GM12878 (cell line): Measurements from ENCODE around the gene JMJD4. TPM values are rescaled to one million over a fixed set of nuclear protein-coding genes. Genes with fewer than 3 reads are reported as not detected.

Source experiments
- ATAC-seq: fragments of 200-7000 bp; cut with Tn5 transposase; 3 replicates; pipeline ENCODE4 v1.9.1; 2020; ENCODE audit warnings: mild to moderate bottlenecking, moderate library complexity
- BruUV-seq: library from RNA; stranded (reverse); fragments of 400-500 nt; replicated peaks from 2 replicates; lab custom pipeline; 2021; lab: Mats Ljungman, UMichigan
- CTCF ChIA-PET: fragments of 300-600 bp; sonication (Branson Sonifier 250); formaldehyde crosslinking; extraction: SDS; loops from one replicate; lab custom pipeline; 2021; ENCODE audit warnings: inconsistent platforms; lab: Yijun Ruan, JAX
- POLR2A ChIA-PET: fragments of 350-600 bp; formaldehyde crosslinking; extraction: SDS; loops from one replicate; lab custom pipeline; 2021; ENCODE audit warnings: inconsistent platforms; lab: Charles Lee
- RAD21 ChIA-PET: fragments of 300-600 bp; sonication (Branson Sonifier 250); formaldehyde crosslinking; loops from one replicate; lab custom pipeline; 2023; ENCODE audit warnings: antibody characterized with exemption; ENCODE audit not compliant: unreplicated experiment; lab: Charles Lee
- SMC1A ChIA-PET: fragments of 300-600 bp; sonication (Branson Sonifier 250); formaldehyde crosslinking; loops from one replicate; lab custom pipeline; 2023; ENCODE audit not compliant: unreplicated experiment, uncharacterized antibody; lab: Charles Lee
- DNase-seq: peaks from one replicate; pipeline ENCODE4 v3.0.0-alpha.2; 2011; ENCODE audit warnings: low read depth, low spot score
- FAIRE-seq: peaks from 3 replicates; lab custom pipeline; 2011; peaks lifted over from hg19 to GRCh38; lab: Jason Lieb, UNC
- H2AFZ ChIP-seq: 2 replicates; pipeline ENCODE4 v1.6.0; 2011; ENCODE audit warnings: low read depth, low read length, control low read depth; ENCODE audit not compliant: control insufficient read depth
- H3K27ac ChIP-seq: 2 replicates; pipeline ENCODE4 v1.5.1; 2011; ENCODE audit warnings: control low read depth; ENCODE audit not compliant: control insufficient read depth, insufficient read depth
- H3K27me3 ChIP-seq, 2 experiments: replicated peaks in 1 of 2; 2 replicates each; pipeline versions ENCODE4 v1.6.0 to v1.6.1; 2011; ENCODE audit warnings: low read length in 1 of 2; ENCODE audit not compliant: control insufficient read depth in 2 of 2, insufficient read depth in 2 of 2
- H3K36me3 ChIP-seq, 2 experiments: 2 replicates each; pipeline ENCODE4 v1.5.1; 2011; ENCODE audit warnings: low read length in 1 of 2; ENCODE audit not compliant: control insufficient read depth in 2 of 2, insufficient read depth in 2 of 2
- H3K4me1 ChIP-seq: 2 replicates; pipeline ENCODE4 v1.6.1; 2011; ENCODE audit warnings: mild to moderate bottlenecking, low read length, moderate library complexity, mixed read lengths; ENCODE audit not compliant: control insufficient read depth, insufficient read depth
- H3K4me2 ChIP-seq: 2 replicates; pipeline ENCODE4 v1.6.0; 2011; ENCODE audit warnings: control low read depth; ENCODE audit not compliant: control insufficient read depth, insufficient read depth
- H3K4me3 ChIP-seq: fragments of 200-600 bp; sonication (generic); 2 replicates; pipeline ENCODE4 v1.5.1; 2016
- H3K79me2 ChIP-seq: 2 replicates; pipeline ENCODE4 v1.6.0; 2011; ENCODE audit warnings: low read length; ENCODE audit not compliant: control insufficient read depth, insufficient read depth
- H3K9ac ChIP-seq: 2 replicates; pipeline ENCODE4 v1.8.0; 2011; ENCODE audit warnings: low read length, control low read depth, mixed read lengths; ENCODE audit not compliant: control insufficient read depth, insufficient read depth
- H3K9me3 ChIP-seq: replicated peaks from 3 replicates; pipeline ENCODE4 v1.5.1; 2011; ENCODE audit warnings: mild to moderate bottlenecking, low read length; ENCODE audit not compliant: control insufficient read depth, insufficient read depth
- H4K20me1 ChIP-seq: 2 replicates; pipeline ENCODE4 v1.6.0; 2011; ENCODE audit not compliant: control insufficient read depth, insufficient read depth
- E2F4 ChIP-seq: IDR thresholded peaks from 2 replicates; pipeline ENCODE4 v1.6.1; 2012; ENCODE audit warnings: low read depth, low read length, improper control_type of control experiment
- FOXM1 ChIP-seq: IDR thresholded peaks from 2 replicates; pipeline ENCODE4 v1.6.1; 2012; ENCODE audit warnings: low read depth, mild to moderate bottlenecking, inconsistent platforms, low read length, moderate library complexity
- GABPA ChIP-seq: IDR thresholded peaks from 2 replicates; pipeline ENCODE4 v1.6.1; 2014; ENCODE audit warnings: antibody characterized with exemption, low read depth, mild to moderate bottlenecking, inconsistent platforms
- MYB ChIP-seq: fragments of 150-350 bp; IDR thresholded peaks from 2 replicates; pipeline ENCODE4 v1.6.1; 2014; ENCODE audit warnings: mild to moderate bottlenecking, low read depth, low read length, borderline replicate concordance
- NR2C1 ChIP-seq: fragments of 450-650 bp; IDR thresholded peaks from 2 replicates; pipeline ENCODE4 v1.6.1; 2017; ENCODE audit warnings: antibody characterized with exemption, mild to moderate bottlenecking, moderate library complexity
- NR2F1 ChIP-seq: fragments of 450-650 bp; conservative IDR thresholded peaks from 2 replicates; pipeline ENCODE4 v1.6.1; 2017; ENCODE audit warnings: mild to moderate bottlenecking
- SIX5 ChIP-seq: IDR thresholded peaks from 2 replicates; pipeline ENCODE4 v1.6.1; 2011; ENCODE audit warnings: mild to moderate bottlenecking, low read depth, low read length, moderate library complexity; ENCODE audit not compliant: severe bottlenecking
- SMAD1 ChIP-seq: fragments of 450-650 bp; IDR thresholded peaks from 2 replicates; pipeline ENCODE4 v1.6.1; 2018; ENCODE audit warnings: mild to moderate bottlenecking, low read depth; ENCODE audit not compliant: partially characterized antibody
- ZNF217 ChIP-seq: fragments of 450-650 bp; IDR thresholded peaks from 2 replicates; pipeline ENCODE4 v1.6.1; 2017; ENCODE audit warnings: antibody characterized with exemption, mild to moderate bottlenecking
- ZNF622 ChIP-seq: fragments of 450-650 bp; IDR thresholded peaks from 2 replicates; pipeline ENCODE4 v1.6.1; 2017; ENCODE audit warnings: mild to moderate bottlenecking, inconsistent platforms
- WGBS: methylation state at CpG from one replicate; pipeline ENCODE4 v1.1.6; 2016; ENCODE audit warnings: low lambda C conversion rate; ENCODE audit not compliant: insufficient replicate concordance, insufficient coverage; ENCODE audit errors: missing lambda C conversion rate; 5-methylcytosine and 5-hydroxymethylcytosine counted together
- in situ Hi-C: fragments of 300-500 bp; cut with MboI; formaldehyde crosslinking; loops from 9 replicates; pipeline ENCODE4 v1.14.3; 2018; ENCODE audit warnings: mixed read lengths
- intact Hi-C: fragments of 100-400 bp; cut with micrococcal nuclease; formaldehyde crosslinking; loops from one replicate; pipeline ENCODE4 v1.14.2; 2022; ENCODE audit not compliant: unreplicated experiment
- polyA plus RNA-seq, 11 experiments: library from polyadenylated mRNA; depleted of rRNA in 4 of 11; unstranded in 6 of 11; stranded (reverse) in 5 of 11; fragments of >200 nt; fragmentation: Nextera tagmentation in 4 of 11; fragmentation: Illumina TruSeq in 1 of 11; extraction: Ambion mirVana in 4 of 11; extraction: Trizol in 1 of 11; gene quantifications; 1 replicate in 1 of 11; 2 replicates in 10 of 11; pipeline versions ENCODE4 v1.2.1 to v1.2.3, GENCODE V29; 2011 to 2016; ENCODE audit warnings: inconsistent platforms in 2 of 11, missing spikeins in 2 of 11, low read depth in 1 of 11
- total RNA-seq, 4 experiments: library from RNA; depleted of rRNA in 3 of 4; stranded (reverse); fragments of >200 nt in 3 of 4; fragmentation: Illumina TruSeq in 1 of 4; extraction: Trizol in 1 of 4; gene quantifications; 2 replicates each; pipeline versions ENCODE4 v1.2.1 to v1.2.3, GENCODE V29; 2013 to 2021
- TF ChIP-seq, protein P1 (sequence below): fragments of 450-650 bp; IDR thresholded peaks from 2 replicates; pipeline ENCODE4 v1.6.1; 2016; ENCODE audit warnings: mild to moderate bottlenecking
- TF ChIP-seq, protein P2 (sequence below): fragments of 450-650 bp; formaldehyde crosslinking; IDR thresholded peaks from 2 replicates; pipeline ENCODE4 v1.5.0; 2022; ENCODE audit warnings: mild to moderate bottlenecking, missing genetic modification characterization

Gene JMJD4
- total and polyA plus RNA-seq, 10 of the 15 experiments (the other 5 are each of a cell fraction or from before 2014, with no cell fraction given): 0.89 to 38.3 (median 18.4) TPM

- Histone ChIP-seq H3K27me3 (no peaks in the 10 kb centered on the region), H2AFZ (no peak overlapping the region), H3K9me3 (no peaks in the 10 kb centered on the region), H3K9ac (no peak overlapping the region), H3K79me2 (peaks cover 9% of the 10 kb centered on the region), H3K4me1 (no peaks in the 10 kb centered on the region), H3K4me3 (no peak overlapping the region), H3K27ac (no peak overlapping the region), H4K20me1 (no peaks in the 10 kb centered on the region), H3K4me2 (no peak overlapping the region), H3K36me3 (no peaks in the 10 kb centered on the region)
- SMC1A ChIA-PET: no interaction called here
- TF ChIP-seq MYB: no peak
- TF ChIP-seq ZNF217: no peak
- TF ChIP-seq ZNF622: no peak
- no peak for TF ChIP-seq E2F4
- TF ChIP-seq GABPA: no peak
- no peak for DNase-seq
- 94% methylated on average over 16 of the region's 17 CpGs for WGBS
- intact Hi-C loops: no loop called here
- CTCF ChIA-PET: no interaction called here
- ATAC-seq: no peak
- BruUV-seq: no TSS peak
- RAD21 ChIA-PET: no interaction called here
- FAIRE-seq: no peak
- POLR2A ChIA-PET: no interaction called here
- in situ Hi-C loops: no loop called here
Observed at GRCh38 chr1:227741166-227741870, 6.2 kb upstream of the JMJD4 start.

- intact Hi-C loops: no loop called here
- Histone ChIP-seq H3K4me3 (no peak overlapping the region), H3K9me3 (no peaks in the 10 kb centered on the region), H3K27ac (no peak overlapping the region), H3K79me2 (peaks cover 17% of the 10 kb centered on the region), H3K27me3 (no peaks in the 10 kb centered on the region), H3K36me3 (no peaks in the 10 kb centered on the region), H4K20me1 (no peaks in the 10 kb centered on the region), H3K4me2 (no peak overlapping the region), H2AFZ (no peak overlapping the region), H3K9ac (no peak overlapping the region), H3K4me1 (no peaks in the 10 kb centered on the region)
- ChIA-PET SMC1A (no interaction called here), RAD21 (no interaction called here), CTCF (no interaction called here), POLR2A (interaction anchor here (0.8 kb wide), 1 partner anchor 39 kb away, joined by 3 read pairs; no protein-coding TSS in a partner anchor)
- FAIRE-seq (no peak), ATAC-seq (no peak), DNase-seq (no peak)
- 50% methylated on average over 2 of the region's 3 CpGs for WGBS
- BruUV-seq: no TSS peak
- in situ Hi-C loops: no loop called here
- no peak for TF ChIP-seq NR2F1
- TF ChIP-seq, protein P1, sequence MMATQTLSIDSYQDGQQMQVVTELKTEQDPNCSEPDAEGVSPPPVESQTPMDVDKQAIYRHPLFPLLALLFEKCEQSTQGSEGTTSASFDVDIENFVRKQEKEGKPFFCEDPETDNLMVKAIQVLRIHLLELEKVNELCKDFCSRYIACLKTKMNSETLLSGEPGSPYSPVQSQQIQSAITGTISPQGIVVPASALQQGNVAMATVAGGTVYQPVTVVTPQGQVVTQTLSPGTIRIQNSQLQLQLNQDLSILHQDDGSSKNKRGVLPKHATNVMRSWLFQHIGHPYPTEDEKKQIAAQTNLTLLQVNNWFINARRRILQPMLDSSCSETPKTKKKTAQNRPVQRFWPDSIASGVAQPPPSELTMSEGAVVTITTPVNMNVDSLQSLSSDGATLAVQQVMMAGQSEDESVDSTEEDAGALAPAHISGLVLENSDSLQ: no peak
- no peak for TF ChIP-seq SIX5
- TF ChIP-seq, protein P2, sequence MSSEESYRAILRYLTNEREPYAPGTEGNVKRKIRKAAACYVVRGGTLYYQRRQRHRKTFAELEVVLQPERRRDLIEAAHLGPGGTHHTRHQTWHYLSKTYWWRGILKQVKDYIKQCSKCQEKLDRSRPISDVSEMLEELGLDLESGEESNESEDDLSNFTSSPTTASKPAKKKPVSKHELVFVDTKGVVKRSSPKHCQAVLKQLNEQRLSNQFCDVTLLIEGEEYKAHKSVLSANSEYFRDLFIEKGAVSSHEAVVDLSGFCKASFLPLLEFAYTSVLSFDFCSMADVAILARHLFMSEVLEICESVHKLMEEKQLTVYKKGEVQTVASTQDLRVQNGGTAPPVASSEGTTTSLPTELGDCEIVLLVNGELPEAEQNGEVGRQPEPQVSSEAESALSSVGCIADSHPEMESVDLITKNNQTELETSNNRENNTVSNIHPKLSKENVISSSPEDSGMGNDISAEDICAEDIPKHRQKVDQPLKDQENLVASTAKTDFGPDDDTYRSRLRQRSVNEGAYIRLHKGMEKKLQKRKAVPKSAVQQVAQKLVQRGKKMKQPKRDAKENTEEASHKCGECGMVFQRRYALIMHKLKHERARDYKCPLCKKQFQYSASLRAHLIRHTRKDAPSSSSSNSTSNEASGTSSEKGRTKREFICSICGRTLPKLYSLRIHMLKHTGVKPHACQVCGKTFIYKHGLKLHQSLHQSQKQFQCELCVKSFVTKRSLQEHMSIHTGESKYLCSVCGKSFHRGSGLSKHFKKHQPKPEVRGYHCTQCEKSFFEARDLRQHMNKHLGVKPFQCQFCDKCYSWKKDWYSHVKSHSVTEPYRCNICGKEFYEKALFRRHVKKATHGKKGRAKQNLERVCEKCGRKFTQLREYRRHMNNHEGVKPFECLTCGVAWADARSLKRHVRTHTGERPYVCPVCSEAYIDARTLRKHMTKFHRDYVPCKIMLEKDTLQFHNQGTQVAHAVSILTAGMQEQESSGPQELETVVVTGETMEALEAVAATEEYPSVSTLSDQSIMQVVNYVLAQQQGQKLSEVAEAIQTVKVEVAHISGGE (CRISPR knock-in tag): no peak
- no peak for TF ChIP-seq FOXM1
- TF ChIP-seq SMAD1: no peak
- TF ChIP-seq NR2C1: no peak
Observed at GRCh38 chr1:227740401-227740960, 5.4 kb upstream of the JMJD4 start.
